ENCODE measurements around the gene TMEM41B. TPM values are rescaled to one million over a fixed set of nuclear protein-coding genes. Genes with fewer than 3 reads are reported as not detected.
A peak's percentile ranks its signal among the peaks of the same experiment; 100 is the strongest.

TMEM41B gene
- total RNA-seq, 2 donors from 2014 or later: 19.1 to 34.8 TPM

GRCh38 chr11:9313648-9314290, 624 bp downstream of the TMEM41B start:
- no peaks in the 10 kb centered on the region for H3K36me3 ChIP-seq
- no peak for TF ChIP-seq CTCF (IDR thresholded peaks at IDR 0.05)
- peak overlapping the region; percentile 97 for H3K4me3 ChIP-seq
- no peaks in the 10 kb centered on the region for H3K9me3 ChIP-seq
- H3K27me3 ChIP-seq (replicated peaks; ENCODE audit: insufficient read depth): no peaks in the 10 kb centered on the region
- ATAC-seq (ENCODE audit: insufficient number of reproducible peaks, low FRiP score, low read depth) (no peak), DNase-seq (ENCODE audit: low spot score) (no peak)
- peak overlapping the region; percentile 49 to 80 for H3K27ac ChIP-seq
- peaks cover 10 to 15% of the 10 kb centered on the region in 2 donors for H3K4me1 ChIP-seq (ENCODE audit: control insufficient read depth in 1 of 2, low read depth in 2 of 2)

GRCh38 chr11:9310485-9311090, 3.8 kb downstream of the TMEM41B start:
- Histone ChIP-seq H3K9me3 (no peaks in the 10 kb centered on the region), H3K36me3 (no peaks in the 10 kb centered on the region), H3K4me1 (ENCODE audit: control insufficient read depth in 1 of 2, low read depth in 2 of 2) (peaks cover 10 to 15% of the 10 kb centered on the region in 2 donors), H3K27me3 (replicated peaks; ENCODE audit: insufficient read depth) (no peaks in the 10 kb centered on the region), H3K4me3 (no peak overlapping the region), H3K27ac (no peak overlapping the region)
- DNase-seq (ENCODE audit: low spot score) (no peak), ATAC-seq (ENCODE audit: insufficient number of reproducible peaks, low FRiP score, low read depth) (no peak)
- no peak for TF ChIP-seq CTCF (IDR thresholded peaks at IDR 0.05)

GRCh38 chr11:9304178-9304577, 10.2 kb downstream of the TMEM41B start:
- TF ChIP-seq CTCF (IDR thresholded peaks at IDR 0.05): no peak
- Histone ChIP-seq H3K9me3 (no peaks in the 10 kb centered on the region), H3K4me1 (ENCODE audit: control insufficient read depth in 1 of 2, low read depth in 2 of 2) (no peaks in the 10 kb centered on the region), H3K27ac (no peak overlapping the region), H3K27me3 (replicated peaks; ENCODE audit: insufficient read depth) (no peaks in the 10 kb centered on the region), H3K36me3 (no peaks in the 10 kb centered on the region), H3K4me3 (no peak overlapping the region)
- no peak for DNase-seq (ENCODE audit: low spot score)
- no peak for ATAC-seq (ENCODE audit: insufficient number of reproducible peaks, low FRiP score, low read depth)

- Histone ChIP-seq H3K36me3 (no peaks in the 10 kb centered on the region), H3K4me3 (no peak overlapping the region), H3K27me3 (replicated peaks; ENCODE audit: insufficient read depth) (no peaks in the 10 kb centered on the region), H3K4me1 (ENCODE audit: control insufficient read depth in 1 of 2, low read depth in 2 of 2) (no peaks in the 10 kb centered on the region), H3K9me3 (no peaks in the 10 kb centered on the region), H3K27ac (no peak overlapping the region)
- no peak for ATAC-seq (ENCODE audit: insufficient number of reproducible peaks, low FRiP score, low read depth)
- TF ChIP-seq CTCF (IDR thresholded peaks at IDR 0.05): no peak
- no peak for DNase-seq (ENCODE audit: low spot score)
Measured at GRCh38 chr11:9302448-9302847, 11.9 kb downstream of the TMEM41B start.

GRCh38 chr11:9301720-9302119, 12.7 kb downstream of the TMEM41B start:
- DNase-seq (ENCODE audit: low spot score) (no peak), ATAC-seq (ENCODE audit: insufficient number of reproducible peaks, low FRiP score, low read depth) (no peak)
- H3K4me1 ChIP-seq (ENCODE audit: control insufficient read depth in 1 of 2, low read depth in 2 of 2): no peaks in the 10 kb centered on the region
- H3K4me3 ChIP-seq: no peak overlapping the region
- H3K36me3 ChIP-seq: peaks cover 3% of the 10 kb centered on the region
- no peaks in the 10 kb centered on the region for H3K9me3 ChIP-seq
- no peak for TF ChIP-seq CTCF (IDR thresholded peaks at IDR 0.05)
- no peak overlapping the region for H3K27ac ChIP-seq
- no peaks in the 10 kb centered on the region for H3K27me3 ChIP-seq (replicated peaks; ENCODE audit: insufficient read depth)
